GM12878 (cell line): Measurements from ENCODE around the gene NPHP1.

ENCODE experiments used
- BACH1 ChIP-seq: fragments of 450-650 bp; IDR thresholded peaks from 2 replicates; pipeline ENCODE4 v1.6.1; 2017; ENCODE audit warnings: mild to moderate bottlenecking, borderline replicate concordance
- CTCF ChIP-seq, 3 experiments: IDR thresholded peaks in 2 of 3; conservative IDR thresholded peaks in 1 of 3; 2 replicates each; pipeline ENCODE4 v1.5.1; 2011; ENCODE audit warnings: low read depth in 3 of 3, low read length in 3 of 3, mild to moderate bottlenecking in 3 of 3, control low read depth in 2 of 3, moderate library complexity in 2 of 3, inconsistent platforms in 1 of 3, mixed read lengths in 1 of 3; ENCODE audit not compliant: control insufficient read depth in 2 of 3, insufficient read depth in 1 of 3; ENCODE audit errors: extremely low read depth in 1 of 3
- DPF2 ChIP-seq: fragments of 450-650 bp; IDR thresholded peaks from 2 replicates; pipeline ENCODE4 v1.6.1; 2017; ENCODE audit warnings: mild to moderate bottlenecking
- NR2C1 ChIP-seq: fragments of 450-650 bp; IDR thresholded peaks from 2 replicates; pipeline ENCODE4 v1.6.1; 2017; ENCODE audit warnings: antibody characterized with exemption, mild to moderate bottlenecking, moderate library complexity
- POLR2A ChIP-seq: IDR thresholded peaks from 2 replicates; pipeline ENCODE4 v1.6.1; 2011; ENCODE audit warnings: low read depth, mild to moderate bottlenecking, low read length
- POLR2AphosphoS5 ChIP-seq: IDR thresholded peaks from 2 replicates; pipeline ENCODE4 v1.6.1; 2011; ENCODE audit warnings: mild to moderate bottlenecking, low read length, inconsistent platforms
- RAD21 ChIP-seq: IDR thresholded peaks from 2 replicates; pipeline ENCODE4 v1.6.1; 2011; ENCODE audit warnings: mild to moderate bottlenecking, low read depth, low read length, moderate library complexity; ENCODE audit not compliant: insufficient read depth
- RB1 ChIP-seq: fragments of 450-650 bp; formaldehyde crosslinking; IDR thresholded peaks from 2 replicates; pipeline ENCODE4 v1.6.1; 2017; ENCODE audit warnings: mild to moderate bottlenecking, borderline replicate concordance
- RELB ChIP-seq: fragments of 450-650 bp; IDR thresholded peaks from 2 replicates; pipeline ENCODE4 v1.6.1; 2017; ENCODE audit warnings: low read depth, mild to moderate bottlenecking, moderate library complexity
- SREBF2 ChIP-seq: IDR thresholded peaks from 2 replicates; pipeline ENCODE4 v1.6.1; 2012; ENCODE audit warnings: mild to moderate bottlenecking, low read length
- TCF12 ChIP-seq: IDR thresholded peaks from 2 replicates; pipeline ENCODE4 v1.6.1; 2011; ENCODE audit warnings: low read depth, mild to moderate bottlenecking, low read length
- ZBED1 ChIP-seq: IDR thresholded peaks from 2 replicates; pipeline ENCODE4 v1.6.1; 2016; ENCODE audit warnings: borderline replicate concordance
- ZNF274 ChIP-seq: IDR thresholded peaks from one replicate; pipeline ENCODE4 v1.8.0; 2011; ENCODE audit not compliant: insufficient read length, insufficient read depth

- no peak for TF ChIP-seq DPF2
- no peak for TF ChIP-seq ZNF274
- TF ChIP-seq CTCF (IDR thresholded peaks at IDR 0.05 in 2 of 3, conservative IDR thresholded peaks at IDR 0.05 in 1 of 3; ENCODE audit: control insufficient read depth in 2 of 3, extremely low read depth in 1 of 3, insufficient read depth in 1 of 3, low read depth in 3 of 3, low read length in 3 of 3): no peak
- TF ChIP-seq RAD21: no peak
- no peak for TF ChIP-seq RELB
- no peak for TF ChIP-seq TCF12
- TF ChIP-seq RB1: no peak
- no peak for TF ChIP-seq ZBED1
- TF ChIP-seq SREBF2: no peak
- TF ChIP-seq NR2C1: no peak
- no peak for TF ChIP-seq POLR2AphosphoS5
- no peak for TF ChIP-seq POLR2A
- no peak for TF ChIP-seq BACH1
These were observed 100.6 kb downstream of the NPHP1 start for GRCh38 chr2:110104025-110104771.
